HG03469 (cell line): ENCODE measurements around the gene PCGF3.
"Not testable (repeated sequence)": the region's sequence is repeated elsewhere in the genome, so short reads cannot be mapped to it uniquely, and the experiment has no call there.

Source experiments
- ATAC-seq: cut with Tn5 transposase; IDR thresholded peaks from one replicate; pipeline ENCODE4 v1.9.1; 2021; ENCODE audit warnings: mild to moderate bottlenecking, moderate library complexity, moderate number of reproducible peaks; ENCODE audit not compliant: unreplicated experiment

The PCGF3 gene

DNA sequence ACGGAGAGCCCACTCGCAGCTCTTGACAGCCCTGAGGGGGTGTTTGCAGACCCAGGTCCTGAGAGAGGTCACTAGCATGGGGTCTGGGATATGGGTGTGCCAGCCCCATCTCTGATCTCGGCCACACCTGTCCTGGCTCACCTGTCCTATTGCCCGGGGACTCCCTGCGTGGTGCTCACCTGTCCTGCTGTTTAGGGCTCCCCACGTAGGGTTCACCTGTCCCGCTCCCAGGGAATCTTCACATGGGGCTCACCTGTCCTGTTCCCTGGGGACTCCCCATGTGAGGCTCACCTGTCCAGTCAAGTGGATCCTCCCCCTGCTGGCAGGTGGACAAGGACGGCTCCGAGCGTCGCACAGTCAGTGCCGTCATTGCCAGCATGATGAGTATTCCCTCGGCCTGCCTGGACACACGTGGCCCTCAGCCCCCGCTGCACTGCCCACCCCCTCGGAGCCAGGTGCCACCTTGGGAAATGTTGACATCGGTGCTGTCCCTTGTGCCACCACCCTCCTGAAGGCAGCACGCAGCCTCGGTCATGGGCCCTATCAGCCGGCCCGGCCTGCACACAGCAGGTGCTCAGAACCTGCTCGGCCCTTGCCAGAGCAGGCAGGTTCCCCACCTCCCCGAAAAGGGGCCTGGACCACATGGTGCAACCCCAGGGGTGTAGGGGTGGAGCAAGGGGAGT, 23.0 kb upstream of the PCGF3 start:
- ATAC-seq: no peak

DNA sequence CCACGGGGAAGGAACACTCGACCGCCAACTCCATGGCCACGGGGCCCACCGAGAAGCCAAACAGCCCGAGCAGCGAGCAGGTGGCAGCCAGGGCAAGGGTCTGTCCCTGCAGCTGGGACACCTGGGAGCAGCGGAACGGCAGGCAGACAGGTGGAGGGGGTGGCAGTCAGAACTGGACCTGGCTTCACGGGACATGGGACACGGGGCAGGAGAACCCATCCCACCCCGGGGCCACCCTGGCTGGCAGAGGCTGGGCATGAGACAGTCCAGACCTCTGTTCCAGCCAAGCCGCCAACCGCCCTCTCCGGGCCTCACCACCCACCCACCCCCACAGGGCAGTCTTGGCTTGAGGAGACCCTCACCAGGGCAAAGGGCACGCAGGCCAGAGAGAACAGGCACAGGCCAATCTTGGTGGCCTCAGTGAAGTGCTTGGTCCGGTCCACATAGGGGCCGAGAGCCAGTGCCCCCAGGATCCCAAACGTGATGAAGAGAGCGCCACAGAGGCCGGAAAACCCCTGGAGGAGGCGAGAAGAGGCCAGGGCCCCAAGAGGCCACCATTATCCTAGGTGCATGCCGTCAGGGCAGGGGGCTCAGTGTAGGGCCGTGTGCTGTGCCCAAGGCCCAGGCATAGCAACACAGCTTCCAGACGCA, 22.3 kb upstream of the PCGF3 start:
- ATAC-seq: no peak

DNA sequence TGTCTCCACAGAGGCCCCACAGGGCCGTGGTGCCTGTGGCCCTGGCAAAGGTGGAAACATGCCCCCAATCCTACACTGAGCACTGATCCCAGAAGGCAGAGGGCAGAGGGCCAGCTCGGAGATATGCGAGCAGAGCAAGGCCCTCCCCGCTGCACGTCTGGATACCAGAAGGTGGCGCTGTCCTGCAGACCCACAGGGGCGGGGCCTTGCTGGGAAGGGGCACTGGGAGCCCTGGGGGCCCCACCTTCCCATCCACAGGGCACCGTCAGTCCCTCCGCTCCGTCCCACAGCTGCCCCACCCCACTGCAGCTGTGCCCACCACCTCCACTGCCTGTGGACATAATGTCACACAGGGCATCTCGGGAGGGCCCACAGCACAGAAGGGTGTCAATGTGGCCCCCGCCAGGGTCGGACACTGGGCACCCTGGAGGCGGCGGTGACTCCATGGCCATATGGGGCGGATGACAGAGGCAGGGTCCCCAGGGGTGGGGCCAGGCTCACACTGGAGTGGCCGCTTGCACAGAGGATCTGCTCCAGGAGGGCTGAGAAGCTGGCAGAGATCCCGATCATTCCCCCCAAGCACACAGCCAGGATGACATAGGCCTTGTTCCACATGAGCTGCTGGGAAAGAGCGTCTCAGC, 21.5 kb upstream of the PCGF3 start:
- no peak for ATAC-seq

DNA sequence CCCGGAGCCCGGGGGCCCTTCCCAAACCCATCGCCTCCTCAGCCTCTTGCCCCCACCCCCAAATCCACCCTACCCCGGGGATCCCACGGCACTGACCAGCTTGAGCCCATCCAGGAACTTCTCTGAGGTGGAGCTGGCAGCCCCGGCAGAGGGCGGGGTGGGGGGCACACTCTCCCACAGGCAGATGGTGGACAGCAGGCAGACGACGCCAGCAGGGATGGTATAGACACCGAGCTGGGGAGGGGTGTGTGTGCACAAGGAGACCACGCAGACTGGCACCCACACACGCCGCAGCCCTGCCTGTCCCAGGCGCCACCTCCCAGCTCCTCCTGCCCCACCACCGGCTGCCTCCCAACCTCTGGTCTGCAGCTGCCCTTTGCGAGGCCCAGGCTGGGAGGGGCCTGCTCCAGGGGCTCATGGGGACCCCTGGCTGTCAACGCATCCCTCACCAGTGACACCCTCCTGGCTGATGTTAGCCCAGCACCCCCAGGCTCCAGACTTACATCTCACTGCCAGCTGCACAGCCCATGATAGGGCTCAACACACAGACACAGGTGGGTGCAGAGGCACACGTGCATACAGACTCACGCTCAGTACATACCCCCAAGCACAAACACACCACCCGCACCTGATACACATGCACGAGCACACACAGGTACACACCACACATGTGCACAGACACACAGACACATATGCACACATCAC, 20.9 kb upstream of the PCGF3 start:
- no peak for ATAC-seq

DNA sequence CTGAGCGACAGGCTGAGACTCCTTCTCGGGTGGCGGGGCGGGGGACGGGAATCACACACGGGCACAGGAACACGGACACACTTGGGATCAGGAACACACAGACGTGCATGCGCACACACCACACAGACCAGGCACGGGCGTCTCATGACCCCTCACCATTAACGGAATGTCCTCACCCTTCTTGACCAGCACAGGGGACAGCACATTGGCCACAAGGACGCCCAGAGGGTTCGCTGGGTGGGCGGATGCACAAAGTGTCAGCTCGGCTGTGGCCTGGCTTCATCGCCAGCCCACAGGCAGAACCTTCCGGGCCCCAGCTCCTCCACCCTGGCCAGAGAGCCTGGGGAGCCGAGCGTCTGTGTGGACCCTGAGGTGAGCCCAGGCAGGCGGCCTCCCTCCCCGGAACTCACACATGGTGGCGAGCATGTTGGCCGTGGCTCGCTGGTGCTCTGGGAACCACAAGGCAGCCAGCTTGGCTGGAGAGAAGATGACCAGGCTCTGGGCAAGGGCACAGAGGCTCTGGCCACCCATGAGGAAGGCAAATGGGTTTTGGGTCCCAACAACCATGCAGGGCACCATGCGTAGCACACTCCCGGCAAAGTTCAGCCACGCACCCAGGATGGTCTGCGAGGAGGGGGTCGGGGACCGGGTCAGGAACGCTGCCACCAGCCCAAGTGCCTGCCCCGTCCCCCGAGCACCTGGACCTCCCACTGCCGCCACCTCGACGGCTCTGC, 19.8 kb upstream of the PCGF3 start:
- ATAC-seq: no peak

DNA sequence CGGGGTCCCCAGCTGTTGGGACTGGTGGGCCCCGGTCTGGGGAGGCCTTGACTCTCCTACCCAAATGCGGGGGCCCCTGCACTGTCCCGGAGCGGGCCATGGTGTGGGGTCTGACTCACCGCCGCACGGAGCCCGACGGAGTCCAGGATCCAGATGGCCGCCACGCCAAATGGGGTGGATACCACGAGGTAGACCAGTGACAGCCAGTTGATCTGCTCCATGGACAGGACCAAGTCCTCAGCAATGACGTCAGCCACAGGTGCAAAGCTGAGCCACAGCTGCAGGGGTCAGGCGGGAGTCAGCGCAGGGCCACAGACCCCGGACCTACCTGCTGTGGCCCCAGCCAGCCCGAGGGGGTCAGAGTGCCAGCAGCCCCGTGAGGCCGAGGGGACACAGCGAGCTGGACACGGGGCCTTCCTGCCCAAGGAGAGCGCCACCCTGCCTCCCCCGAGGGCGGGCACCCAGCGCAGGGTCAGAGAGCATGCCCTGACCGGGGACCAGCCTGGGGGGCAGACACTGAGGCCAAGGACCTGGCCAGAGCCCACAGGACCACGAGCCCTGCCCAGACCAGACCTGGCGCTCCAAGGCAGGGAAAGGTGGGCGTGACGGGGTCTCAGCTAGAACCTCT, 19.1 kb upstream of the PCGF3 start:
- ATAC-seq: no peak

DNA sequence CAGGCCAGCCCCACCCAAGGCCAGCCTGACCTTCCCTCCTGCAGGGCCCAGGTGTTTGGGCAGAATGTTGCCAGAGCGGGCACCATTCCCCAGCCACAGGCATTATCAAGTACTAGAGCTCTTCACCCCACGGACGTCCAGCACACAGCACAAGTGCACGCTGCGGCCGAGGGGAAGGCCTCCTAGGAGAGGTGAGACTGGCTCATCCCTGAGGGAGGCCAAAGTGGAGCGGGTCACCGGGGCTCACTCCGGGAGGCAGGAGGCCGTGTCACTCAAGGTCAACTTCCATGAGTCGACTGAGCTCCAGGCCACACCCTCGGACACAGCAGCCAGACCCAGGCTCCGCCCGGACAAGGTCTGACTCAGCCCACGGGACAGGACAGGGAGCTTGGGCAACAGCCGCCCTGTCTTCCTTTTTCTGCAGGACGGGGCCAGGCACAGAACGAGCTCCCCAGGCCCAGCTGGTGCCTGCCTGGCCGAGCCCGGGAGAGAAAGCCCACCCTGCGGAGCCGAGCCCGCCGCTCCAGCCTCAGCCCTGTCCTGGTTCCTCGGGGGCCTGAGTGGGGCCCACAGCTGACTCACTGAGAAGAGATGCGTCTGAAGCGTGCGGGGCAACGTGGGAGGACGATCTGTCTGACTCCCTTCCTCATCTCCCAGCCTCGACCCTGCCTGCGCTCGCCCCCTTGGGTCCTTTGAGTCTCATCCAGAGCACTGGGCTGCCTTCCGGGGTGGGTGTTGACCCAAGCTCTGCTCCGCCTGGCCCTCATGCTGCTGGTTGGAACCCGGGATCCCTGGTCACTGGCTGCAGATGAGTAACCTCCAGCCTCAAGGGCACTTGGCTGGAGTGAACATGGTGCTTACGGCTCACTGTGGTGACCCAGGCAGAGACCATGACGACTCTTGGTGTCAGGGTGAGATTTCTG, 18.3 kb upstream of the PCGF3 start:
- no peak for ATAC-seq

DNA sequence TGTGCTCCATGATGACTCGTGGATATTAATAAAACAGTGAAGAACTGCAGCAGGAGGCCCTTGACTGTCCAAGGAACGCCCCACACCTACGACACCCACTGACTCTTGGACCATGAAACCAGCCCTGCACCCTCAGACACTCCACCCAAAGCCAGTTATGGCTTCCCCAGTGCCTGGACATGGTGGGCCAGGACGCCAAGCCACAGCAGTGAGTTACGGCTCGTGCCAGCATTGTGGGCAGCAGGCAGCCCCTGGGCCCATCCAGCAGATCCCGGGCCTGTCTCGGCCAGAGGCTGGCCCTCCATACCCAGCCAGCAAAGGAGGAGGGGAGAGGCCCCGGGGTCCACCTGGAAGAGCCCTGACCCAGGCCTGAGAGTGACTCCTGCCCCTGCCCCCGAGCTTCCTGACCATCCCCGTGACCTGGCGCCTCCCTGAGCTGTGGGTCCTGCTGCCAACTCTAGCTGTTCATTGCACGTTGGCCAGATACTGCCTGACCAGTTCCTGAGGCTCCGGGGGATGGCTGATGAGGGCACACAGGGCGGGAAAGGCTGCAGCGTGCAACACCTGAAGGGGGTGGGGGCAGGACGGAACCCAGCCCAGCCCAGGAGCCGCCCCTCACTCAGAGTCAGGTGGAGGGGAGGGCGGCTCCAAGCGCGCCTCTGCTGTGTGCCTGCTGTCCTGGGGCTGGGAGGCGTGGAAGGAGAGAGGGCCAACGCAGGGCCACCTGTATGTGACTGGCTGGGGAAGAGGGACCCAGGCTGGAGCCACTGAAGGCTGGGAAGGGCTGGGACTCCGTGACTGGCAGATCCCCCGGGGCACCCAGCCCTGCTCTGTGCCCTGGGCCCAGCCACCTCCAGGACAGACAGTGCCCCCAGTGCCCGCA, 17.4 kb upstream of the PCGF3 start:
- no peak for ATAC-seq

DNA sequence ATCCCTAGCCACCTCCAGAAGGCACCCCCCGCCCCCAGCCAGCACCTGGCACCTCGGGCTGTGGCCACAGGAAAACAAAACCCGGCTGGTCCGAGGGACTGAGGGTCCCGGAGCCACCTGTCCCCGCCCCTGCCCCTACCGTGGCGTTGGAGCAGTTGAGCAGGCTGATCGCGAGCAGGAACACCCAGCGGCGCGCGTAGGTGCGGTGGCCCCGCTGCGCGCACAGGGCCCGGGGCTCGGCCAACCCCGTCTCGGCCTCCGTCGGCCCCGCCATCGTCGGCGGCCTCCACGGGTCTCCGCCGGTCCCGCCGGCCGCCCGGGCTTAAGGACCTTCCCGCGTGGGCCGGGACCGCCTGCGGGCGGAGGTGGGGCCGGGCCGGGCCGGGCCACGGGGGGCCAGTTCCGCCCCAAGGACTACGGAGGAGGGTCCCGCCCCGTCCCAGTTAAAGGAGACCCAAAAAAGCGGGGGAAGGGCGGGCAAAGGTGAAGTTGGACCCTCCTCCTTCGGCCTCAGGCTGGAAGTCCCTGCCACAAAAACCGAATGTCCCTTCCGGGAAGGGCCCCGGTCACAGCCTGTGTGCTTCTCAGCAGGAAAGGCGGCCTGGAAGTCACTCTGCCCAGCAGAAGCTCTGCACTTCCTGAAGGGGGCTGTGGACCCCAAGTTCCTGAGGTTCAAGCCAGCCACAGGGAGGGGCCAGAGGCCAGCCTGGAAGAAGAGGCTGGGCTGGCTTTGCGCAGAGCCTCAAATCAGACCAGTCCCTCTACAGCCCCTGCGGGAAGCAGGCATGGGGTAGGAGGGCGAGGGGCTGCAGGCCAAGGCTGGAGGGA, 16.6 kb upstream of the PCGF3 start, which contains the start of gene SLC49A3:
Gene SLC49A3, minus strand, starts transcription at position 298 of the 828 bp plus-strand sequence. Its CDS starts 24 bp downstream, at position 274.
- no peak for ATAC-seq

DNA sequence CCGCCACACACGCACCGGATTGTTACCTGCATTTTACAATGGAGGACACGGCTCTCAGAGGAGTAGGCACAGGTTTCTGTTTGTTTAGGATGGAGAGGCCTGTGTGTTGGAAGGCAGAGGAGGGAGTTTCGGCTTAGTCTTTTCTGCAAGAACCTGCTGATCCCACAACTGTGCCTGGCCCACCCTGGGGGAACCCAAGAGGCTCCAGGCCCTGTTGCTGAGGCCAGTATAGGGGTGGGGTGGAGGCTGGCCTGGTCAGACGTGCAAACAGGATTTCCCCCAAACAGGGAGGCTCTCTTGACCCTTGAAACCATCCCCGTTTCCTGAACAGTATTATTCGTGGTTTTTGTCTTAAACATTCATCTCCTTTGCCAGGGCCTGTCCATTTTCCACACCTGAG, 15.9 kb upstream of the PCGF3 start:
- no peak for ATAC-seq

DNA sequence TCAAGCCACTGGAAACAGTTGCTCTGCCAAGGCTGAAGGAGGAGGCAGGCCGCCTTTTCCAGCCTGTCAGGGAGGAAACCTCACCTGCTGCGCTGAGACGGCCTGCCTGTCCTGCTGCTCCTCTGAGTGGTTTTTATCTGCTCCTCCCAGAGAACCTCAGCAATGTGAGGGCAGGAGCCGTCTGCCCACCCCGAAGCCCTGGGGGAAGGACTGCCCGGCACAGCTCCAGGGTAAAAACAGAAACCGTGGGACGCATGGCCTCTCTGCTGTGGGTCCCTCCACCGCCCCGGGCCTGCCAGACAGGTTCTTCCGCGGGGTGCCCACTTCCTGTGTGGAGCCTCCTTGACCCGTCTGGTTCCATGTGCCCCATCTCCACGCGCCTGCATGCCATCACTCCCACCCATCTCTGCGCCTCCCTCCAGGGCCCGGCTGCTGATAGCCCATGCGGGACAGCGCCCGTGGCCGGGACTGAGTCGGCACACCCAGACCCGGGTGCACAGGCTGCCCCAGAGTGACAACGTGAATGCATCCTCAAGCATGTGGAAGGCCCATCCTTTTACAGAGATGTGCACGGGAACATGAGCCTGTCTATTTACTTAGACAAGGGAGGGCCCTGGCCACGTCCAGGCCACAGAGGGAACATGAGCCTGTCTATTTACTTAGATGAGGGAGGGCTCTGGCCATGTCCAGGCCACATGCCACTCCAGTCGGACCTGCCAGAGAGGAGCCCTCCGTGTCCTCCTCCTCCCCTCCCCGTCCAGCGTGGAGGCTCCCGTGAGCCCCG, 12.7 kb upstream of the PCGF3 start:
- ATAC-seq: no peak

DNA sequence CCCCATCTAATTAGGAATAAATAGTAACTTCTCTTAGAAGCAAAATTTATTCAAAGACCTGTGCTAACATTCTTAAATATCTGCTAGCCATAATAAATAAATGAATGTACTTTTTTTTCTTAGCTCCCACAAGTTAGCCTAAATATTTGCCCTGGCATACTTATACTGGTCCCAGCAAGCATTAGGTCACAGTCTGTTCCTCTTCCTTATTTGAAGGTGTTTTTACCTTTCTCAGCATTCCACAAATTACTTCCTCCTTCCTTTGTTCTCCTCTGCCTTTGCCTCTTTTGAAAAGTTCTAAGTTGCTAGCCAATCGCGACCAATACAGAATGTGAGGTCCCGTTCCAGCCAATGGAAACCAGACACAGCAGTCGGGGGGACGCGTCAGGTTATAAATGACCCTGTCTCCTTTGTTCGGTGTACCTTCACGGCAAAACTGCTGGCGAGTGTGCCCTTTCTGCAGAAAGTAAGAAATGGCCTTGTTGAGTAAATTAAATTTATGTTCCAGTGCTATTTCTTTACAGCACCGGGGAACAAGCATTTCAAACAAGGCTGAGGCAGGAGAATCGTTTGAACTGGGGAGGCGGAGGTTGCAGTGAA, 11.2 kb upstream of the PCGF3 start:
- not testable (repeated sequence) for ATAC-seq

DNA sequence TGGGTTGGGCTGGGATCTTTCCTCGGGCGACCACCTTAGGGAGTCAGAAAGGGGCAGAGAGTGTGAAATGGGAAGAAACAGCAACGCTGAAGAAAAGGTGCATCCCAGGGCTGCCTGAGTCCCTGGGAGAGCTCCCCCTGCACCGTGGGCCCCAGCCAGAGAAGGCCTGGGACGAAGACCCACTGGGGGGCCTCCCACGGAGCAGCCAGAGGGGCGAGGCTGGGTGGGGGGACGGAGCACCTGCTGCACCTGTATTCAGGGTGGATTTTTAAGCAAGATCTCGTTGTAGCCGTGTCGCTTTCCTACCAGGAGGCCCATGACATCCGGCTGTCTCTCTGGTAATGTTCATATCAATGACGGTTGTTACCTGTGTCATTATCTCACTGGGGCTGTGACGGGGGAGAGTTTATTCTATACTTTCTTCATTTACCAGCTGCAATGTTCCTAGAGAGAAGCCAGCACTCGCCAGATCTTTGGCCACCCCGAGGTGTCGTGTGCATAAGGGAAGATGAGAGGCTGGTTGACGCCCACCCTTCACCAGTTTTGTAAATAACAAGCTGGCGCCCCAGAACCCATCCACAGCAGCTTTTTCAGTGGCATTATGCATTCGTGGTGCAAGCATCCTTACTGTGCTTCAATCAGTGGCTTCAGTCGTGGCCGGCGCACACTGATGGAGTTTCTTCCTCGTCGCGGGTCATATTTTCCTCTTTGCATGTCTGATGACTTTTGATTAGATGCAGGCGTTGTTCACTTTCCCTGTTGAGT, 5.6 kb upstream of the PCGF3 start:
- no peak for ATAC-seq

DNA sequence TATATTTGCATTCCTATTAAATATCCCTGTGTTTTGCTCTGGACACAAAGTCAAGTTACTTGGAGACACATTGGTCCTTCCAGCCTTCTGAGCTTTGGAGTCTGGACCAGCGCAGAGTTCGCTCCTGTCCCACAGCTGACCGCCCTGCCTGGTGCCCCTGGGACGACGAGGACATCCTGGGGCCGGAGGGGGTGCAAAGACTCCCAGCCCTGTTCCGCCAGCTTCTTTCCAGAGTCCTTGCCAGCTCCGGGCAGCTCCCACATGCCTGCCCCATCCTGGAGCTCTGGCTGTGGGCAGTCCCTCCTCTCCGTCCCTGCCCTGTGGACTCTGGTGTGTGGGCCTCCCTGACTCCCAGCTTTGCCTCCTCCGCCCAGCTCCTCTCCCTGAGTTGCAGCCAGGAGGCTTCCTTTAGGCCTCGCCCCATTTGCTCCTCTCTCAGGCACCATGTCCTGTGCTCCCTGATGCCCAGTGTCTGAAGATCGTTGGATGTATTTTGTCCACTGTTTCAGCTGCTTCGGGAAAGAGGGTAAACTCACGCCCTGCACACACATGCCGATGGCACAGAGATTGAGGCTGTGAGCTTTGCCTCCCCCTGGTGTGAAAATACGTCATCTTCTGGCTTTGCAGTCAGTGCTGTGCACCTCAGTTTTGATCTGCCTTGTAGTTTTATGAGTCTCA, 4.9 kb upstream of the PCGF3 start:
- ATAC-seq: no peak

DNA sequence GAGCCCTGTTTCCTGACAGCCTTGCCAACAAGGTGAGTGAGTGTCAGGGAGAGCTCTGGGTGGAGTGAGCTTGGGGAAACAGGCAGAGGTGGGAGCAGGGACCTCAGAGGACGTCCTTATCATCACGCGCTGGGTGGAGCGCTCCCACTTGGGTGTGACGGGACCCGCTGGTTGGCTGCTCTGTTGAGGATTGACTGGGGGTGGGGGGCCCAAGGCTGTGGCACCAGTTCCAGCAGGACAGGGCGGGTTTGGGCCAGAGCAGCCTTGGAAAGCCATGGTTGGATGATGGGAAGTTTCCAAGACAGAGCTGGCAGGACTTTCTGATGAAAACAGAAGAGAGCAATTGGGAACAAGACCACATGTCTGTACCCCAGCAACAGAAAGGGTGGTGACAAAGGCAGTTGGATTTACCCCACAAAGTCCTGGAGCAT, 3.0 kb upstream of the PCGF3 start:
- ATAC-seq: no peak
